HG02938 (cell line): ENCODE measurements around the gene CEACAM6.
"Not testable (repeated sequence)": the region's sequence is repeated elsewhere in the genome, so short reads cannot be mapped to it uniquely, and the experiment has no call there.

Source experiments
- ATAC-seq: cut with Tn5 transposase; IDR thresholded peaks from one replicate; pipeline ENCODE4 v1.9.1; 2021; ENCODE audit warnings: mild to moderate bottlenecking, moderate library complexity; ENCODE audit not compliant: unreplicated experiment

Gene CEACAM6

DNA sequence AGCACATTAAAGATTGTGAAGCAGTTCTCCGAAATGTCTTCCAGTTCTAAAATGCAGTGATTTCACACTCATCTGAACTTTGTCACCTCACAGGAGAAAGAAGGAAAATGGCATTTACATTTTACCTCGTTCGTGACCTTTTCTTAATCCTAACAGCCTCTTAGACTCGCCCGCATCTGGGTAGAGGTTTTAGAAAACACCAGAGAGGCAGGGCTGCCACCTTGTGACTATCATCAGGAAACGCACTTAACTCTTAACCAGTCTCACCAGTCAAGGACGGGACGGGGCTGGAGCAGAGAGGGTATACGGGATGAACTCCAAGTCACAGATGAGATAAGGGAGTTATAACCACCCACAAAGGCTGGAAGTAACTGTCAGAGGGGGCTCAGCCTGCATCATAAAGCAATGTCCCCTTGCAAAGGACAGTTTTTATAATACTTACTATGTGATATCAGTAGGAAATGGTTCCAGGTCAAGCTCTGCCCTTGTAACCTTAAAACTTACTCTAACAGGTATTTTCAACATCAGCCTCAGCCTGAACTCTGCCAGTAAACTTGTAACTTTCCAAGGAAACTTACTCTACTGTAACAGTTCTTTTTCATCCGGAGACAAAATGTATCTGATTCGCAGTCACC lies 8.6 kb upstream of the CEACAM6 start:
- no peak for ATAC-seq

DNA sequence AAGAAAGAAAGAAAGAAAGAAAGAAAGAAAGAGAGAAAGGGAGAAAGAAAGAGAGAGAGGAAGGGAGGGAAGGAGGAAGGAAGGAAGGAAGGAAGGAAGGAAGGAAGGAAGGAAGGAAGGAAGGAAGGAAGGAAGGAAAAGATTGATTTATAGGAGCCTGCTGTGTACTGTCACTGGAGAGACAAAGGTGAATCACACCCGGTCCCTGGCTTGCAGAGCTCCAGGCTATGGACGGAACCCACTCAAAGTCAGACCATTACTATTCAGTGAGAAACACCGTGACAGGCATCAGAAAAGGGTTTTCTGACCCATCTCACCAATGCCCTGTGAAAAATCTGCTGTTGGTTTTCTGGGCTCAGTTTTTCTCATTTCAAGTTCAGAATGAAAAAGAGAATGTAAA lies 7.3 kb upstream of the CEACAM6 start:
- ATAC-seq, result no peak

DNA sequence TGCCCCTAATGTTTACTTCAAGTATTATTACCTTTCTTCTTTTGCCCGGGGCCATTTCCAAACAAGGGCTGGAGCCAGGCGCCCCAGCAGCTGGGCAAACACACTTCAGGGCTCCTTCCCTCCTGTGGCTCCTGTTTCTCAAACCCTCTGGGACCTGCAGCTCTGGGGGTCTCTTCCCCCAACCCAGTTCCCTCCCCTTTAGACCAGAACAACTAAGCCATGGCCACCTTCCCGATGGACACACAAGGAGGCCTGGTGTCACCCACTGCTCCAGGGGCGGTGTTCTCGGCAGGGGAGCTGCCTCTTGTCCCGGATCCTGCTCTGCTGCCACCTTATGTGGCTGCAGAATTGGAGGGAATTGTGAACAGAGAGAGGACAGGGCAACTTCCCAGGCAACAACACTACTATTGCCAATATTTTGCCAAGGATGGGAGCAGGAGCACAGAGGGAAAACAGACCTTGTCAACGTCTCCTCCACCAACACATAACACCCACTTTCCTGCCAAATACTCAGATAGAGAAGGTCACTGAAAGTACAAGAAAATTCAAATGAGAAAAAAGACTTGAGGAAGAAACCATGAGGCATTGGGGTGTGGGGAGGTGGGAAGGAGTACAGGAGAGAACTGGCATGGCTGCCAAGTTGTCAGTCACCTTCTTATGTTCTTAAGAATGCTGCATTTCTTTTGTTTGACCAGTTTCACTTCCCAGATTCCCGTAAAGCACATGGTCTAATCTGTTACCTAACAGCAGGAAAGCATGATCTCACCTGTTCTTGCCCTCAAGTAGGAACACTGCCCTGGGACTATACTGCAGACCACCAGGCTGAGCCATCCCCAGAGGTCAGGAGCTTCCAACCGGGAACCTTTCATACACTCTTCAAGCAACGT lies 4.8 kb upstream of the CEACAM6 start:
- ATAC-seq, result not testable (repeated sequence)

DNA sequence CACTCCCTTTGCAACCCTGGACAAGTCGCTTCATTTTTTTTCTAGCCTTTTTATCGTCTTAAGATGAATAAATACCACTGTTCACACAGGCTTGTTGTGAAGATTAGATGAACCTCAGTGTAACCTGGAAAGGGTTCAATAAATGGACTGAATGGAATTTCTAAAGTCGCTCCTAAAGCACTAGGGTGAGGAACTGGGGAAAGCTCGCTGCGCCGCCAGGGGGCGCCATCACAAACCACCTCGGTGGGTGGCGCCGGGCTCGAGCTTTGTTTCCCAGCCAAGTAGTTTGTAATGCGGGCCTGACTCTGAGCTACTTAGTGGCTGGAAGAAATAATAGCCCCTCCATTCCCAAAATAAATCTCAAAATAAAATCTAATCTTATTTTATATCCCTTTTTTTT lies 2.2 kb upstream of the CEACAM6 start:
- ATAC-seq, result no peak

DNA sequence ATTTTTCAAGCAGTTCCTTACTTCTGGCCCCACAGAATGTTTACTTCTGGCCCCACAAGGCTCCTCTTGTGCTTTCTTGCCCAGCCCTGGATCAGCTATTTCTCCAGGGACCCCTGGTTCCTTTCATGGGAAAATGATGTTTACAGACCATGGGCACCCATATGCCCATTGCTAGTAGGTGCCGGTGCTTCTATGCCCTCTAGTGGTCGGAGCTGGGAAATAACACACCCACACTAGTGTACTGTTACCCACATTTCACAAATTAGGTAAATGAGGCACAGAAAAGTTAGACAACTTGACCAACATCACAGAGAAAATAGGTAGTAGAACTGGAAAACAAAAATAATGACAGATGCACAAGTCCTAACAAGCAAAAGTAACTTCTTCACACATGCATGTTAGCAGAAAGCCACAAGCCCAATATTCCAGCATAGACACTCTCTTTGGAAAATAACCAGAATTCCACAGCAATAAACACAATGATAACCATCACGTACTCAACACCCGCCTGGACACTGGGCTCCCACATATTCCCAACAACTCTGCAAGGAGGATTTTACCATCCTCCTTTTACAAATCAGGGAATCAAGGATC lies 1.3 kb upstream of the CEACAM6 start:
- ATAC-seq, result no peak

DNA sequence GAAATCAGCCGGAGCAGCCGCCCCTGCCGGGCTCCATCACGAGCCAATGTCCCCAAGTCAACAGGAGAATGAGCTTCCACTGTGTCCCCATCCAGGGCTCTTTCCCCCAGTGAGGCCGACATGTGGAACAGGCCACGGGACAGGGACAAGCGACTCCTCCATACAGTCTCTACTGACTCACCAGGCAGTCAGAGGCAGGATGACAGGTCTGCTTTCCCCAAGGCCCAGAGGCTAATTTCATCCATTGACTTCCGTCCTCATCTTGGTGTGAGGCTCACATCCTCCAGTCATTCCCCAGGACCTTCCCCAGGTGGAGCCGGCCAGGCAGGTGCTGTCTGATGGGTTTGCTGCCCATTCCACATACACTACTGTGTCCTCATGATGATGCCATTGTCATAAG lies 3.5 kb downstream of the CEACAM6 start:
- no peak for ATAC-seq

DNA sequence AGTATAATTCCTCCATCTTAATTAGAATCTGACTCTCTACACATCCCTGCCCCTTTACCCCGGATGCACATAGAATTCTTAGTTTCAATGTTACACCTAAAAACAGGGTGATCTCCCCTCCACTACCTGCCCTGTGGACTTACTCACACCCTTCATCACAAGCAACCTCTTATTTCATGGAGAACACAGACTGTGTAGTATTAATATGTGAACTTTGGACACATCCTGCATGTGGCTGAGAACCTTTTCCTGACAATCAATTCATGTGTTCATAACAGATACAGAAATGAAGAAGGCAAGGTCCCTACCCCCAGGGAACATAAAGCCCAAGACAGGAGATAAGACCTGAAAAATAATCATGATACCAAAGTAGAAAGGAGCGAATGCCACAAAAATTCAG lies 11.8 kb downstream of the CEACAM6 start:
- no peak for ATAC-seq

DNA sequence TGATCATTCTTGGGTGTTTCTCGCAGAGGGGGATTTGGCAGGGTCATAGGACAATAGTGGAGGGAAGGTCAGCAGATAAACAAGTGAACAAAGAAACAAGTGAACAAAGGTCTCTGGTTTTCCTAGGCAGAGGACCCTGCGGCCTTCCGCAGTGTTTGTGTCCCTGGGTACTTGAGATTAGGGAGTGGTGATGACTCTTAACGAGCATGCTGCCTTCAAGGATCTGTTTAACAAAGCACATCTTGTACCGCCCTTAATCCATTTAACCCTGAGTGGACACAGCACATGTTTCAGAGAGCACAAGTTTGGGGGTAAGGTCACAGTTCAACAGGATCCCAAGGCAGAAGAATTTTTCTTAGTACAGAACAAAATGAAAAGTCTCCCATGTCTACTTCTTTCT lies 12.8 kb downstream of the CEACAM6 start:
- not testable (repeated sequence) for ATAC-seq

DNA sequence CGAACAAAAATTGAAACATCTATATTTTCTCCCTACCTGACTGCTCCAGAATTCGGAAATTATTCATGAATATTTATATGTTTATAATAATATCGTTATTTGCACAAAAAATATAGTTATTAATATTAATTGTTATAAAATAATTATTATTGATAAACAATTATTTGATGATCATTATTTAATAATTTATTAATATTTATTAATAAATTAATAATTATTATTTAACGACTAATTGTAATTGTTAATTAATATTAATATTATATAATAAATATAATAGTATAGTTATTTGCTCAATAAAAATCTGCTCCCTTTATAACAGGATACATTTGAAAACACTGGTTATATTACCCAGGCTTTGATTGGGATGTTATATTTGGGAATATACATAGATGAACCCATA lies 14.3 kb downstream of the CEACAM6 start:
- no peak for ATAC-seq

DNA sequence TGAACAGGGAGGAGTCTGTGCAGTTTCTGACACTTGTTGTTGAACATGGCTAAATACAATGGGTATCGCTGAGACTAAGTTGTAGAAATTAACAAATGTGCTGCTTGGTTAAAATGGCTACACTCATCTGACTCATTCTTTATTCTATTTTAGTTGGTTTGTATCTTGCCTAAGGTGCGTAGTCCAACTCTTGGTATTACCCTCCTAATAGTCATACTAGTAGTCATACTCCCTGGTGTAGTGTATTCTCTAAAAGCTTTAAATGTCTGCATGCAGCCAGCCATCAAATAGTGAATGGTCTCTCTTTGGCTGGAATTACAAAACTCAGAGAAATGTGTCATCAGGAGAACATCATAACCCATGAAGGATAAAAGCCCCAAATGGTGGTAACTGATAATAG lies 16.1 kb downstream of the CEACAM6 start:
- ATAC-seq, result no peak

DNA sequence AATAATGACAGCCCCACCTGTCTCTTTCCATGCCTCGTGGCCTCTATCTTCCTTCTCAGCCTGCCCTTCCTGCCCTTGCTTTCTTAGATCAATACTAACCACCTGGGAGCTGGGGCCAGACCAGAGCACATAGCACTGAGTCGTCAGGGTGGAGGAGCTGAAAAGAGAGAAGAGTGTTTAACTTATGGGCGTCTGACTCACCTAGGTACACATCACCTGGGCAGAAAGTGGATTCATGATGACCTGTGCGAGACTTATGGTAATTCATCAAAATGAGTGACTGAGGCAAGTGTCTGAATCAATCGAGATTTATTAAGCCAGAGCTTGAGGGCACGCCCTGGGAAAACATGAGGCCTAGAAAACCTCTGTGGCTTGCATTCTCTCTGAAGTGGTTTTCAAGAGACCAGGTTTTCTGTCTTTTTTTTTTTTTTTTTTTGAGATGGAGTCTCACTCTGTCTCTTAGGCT lies 19.2 kb downstream of the CEACAM6 start:
- no peak for ATAC-seq

DNA sequence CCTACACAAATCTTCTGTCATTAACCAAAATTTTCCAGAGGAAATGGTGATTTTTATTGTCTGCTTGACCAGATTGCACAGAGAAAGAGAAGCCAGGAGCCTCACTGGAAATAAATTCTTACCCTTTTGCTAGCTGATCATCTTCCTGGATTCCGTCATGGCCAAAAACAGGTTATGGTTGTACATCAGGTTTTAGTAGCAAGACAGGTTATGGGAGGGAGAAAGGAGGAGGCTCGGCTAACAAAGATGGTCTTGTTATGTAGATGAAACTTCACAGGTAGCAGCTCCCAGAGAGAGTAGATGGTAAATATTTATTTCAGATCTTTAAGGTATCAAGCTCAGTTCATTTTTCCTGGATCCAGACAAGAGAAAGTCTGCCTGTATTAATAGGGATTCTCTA lies 21.4 kb downstream of the CEACAM6 start:
- no peak for ATAC-seq

DNA sequence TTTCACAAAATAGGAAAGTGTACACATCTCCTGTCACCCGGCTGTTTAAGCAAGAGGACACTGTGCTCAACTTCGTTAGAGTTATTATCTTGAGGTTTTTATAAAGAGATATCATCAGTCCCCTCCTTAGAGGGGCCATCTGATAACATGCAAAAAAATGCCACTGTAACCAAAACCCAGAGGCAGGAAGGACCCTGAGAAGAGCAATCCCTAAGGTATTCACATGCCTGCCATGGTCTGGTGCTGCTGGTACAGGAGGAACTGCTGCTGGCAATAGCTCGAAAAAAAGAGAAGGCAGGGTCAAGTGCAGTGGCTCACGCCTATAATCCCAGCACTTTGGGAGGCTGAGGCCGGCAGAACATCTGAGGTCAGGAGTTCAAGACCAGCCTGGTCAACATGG lies 28.3 kb downstream of the CEACAM6 start:
- ATAC-seq, result no peak

DNA sequence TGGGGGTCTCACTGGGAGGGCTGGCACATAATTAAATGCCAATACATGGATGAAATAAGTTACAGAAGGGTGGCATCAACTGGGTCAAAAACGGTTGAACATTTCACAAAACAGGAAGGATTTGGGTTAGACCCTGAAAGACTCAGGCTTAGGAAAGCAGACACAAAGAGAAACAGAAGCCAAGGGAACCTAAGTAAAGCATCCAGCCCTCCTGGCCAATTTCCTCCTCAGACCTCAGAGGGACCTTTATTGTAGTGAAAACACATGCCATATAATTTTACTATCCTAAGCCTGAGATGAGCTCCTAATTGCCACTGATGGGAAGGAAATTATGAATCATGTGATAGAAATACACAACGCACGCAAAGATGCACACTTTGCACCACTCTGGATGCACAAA lies 29.0 kb downstream of the CEACAM6 start:
- no peak for ATAC-seq

DNA sequence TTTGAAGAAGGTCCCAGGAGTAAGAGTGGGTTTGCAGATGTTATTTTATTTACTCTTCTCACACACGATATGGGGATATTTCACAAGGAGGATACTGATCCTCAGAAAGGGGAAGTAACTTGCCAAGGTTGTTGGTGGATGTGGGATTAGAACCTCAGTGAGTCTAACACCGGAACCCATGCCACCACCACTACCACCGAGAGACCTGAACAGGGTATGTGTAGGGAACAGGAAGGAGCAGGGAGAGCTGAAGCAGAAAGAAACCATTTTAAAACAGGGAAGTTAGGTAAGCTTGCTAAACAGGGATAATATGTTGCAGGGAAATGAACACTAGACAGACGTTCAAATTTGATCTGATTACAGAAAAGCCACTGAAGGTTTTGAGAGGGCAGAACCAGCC lies 29.4 kb downstream of the CEACAM6 start:
- no peak for ATAC-seq

DNA sequence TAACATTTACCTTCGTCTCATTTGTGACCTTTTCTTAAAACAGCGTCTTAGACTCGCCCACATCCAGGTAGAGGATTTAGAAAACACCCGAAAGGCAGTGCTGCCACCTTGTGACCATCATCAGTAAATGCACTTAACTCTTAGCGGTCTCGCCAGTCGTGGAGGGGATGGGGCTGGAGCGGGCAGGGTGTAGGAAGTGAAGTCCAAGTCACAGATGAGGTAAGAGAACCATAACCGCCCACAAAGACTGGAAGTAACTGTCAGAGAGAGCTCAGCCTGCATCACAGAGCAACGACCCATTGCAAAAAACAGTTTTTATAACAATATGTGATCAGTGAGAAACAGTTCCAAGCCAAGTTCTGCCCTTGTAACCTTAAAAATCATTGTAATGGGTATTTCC lies 30.3 kb downstream of the CEACAM6 start:
- ATAC-seq, result no peak

DNA sequence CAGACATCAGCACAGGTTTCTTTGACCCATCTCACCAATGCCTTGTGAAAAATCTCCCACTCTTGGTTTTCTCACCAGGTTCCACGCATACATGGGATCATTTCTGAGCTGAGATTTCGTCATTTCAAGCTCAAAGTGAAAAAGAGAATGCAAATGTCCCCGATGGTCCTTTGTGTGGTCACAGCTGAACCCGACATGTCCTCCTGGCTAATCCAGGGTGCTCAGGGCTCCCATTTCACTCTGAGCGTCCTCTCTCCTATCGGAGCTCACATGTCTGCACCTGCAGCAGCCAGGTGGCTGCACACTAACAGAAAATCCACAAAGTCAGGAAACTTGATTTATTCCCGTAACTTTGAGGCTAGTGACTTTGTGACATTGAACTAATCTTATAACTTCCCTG lies 31.7 kb downstream of the CEACAM6 start:
- ATAC-seq, result no peak

DNA sequence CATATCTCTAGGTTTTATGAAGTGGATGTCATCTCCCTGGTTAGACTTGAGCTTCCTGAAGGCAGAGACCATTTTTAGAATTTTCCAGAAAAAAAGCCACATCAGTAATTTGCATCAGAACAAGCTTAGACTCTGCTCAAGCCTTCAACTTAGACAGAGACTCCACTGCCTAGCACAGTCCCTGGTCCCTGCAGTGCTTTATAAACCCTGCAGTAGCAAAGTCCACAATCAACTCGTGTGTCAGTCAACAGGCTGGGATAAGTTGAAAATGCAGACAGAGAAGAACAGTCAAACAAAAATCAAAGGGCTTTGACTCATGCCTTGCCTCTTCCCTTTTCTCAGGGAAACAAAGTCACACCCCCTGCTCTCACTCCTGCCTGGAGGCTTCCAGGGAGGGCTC lies 33.2 kb downstream of the CEACAM6 start:
- not testable (repeated sequence) for ATAC-seq

DNA sequence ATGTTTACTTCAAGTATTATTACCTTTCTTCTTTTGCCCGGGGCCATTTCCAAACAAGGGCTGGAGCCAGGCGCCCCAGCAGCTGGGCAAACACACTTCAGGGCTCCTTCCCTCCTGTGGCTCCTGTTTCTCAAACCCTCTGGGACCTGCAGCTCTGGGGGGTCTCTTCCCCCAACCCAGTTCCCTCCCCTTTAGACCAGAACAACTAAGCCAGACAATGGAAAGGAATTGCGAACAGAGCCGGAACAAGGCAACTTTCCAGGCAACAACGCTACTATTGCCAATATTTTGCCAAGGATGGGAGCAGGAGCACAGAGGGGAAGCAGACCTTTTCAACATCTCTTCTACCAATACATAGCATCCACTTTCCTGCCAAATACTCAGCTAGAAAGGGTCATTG lies 33.7 kb downstream of the CEACAM6 start:
- not testable (repeated sequence) for ATAC-seq

DNA sequence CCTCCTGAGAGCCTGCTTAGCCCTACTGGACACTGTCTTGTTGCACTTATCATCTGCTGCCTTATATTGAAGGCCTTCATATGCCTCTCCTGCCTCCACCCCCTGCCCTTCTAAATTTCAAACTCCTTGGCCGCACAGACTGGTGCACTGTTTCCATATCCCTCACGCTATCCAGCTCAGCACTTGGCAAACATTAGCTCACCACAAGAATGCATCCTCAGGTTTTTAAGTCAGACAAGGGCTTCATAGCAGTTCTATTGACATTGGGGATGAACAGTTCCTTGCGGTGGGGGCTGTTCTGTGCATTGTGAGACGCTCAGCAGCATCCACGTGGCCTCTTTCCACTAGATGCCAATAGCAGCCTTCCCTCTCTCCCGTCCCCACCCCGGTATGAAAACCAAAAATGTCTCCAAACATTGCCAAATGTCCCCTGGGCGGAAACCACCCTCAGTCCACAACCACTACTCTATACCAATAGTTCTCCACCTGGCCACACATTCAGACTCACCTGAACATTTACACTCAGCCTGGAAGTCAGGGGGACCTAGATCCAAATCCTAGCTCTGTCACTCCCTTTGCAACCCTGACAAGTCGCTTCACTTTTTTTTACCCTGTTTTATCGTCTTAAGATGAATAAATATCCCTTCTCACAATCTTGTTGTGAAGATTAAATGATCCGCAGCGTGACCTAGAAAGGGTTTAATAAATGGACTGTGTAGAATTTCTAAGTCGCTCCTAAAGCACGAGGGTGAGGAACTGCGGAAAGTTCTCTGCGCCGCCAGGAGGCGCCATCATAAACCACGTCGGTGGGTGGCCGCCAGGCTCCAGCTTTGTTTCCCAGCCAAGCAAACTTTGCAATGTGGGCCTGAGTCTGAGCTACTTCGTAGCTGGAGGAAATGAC lies 37.4 kb downstream of the CEACAM6 start:
- no peak for ATAC-seq

DNA sequence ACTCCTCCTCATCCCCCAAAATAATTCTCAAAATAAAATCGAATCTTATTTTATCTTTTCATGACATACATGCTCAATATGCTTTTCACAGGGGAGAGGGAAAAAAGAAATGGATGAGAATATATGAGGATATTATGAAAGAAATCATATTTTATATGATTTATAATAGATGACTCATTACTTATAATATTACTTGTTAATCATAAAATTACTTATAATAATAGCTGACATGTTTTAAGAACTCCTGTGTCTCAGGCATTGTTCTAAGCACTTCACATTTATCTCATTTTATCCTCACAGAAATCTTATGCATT lies 38.0 kb downstream of the CEACAM6 start:
- no peak for ATAC-seq
